ENCODE results near the gene PQBP1.

- TF ChIP-seq POLR2A (IDR thresholded peaks at IDR 0.05) (no peak), CTCF (IDR thresholded peaks at IDR 0.05) (no peak)
Observed at GRCh38 chrX:48883729-48884128, 14.0 kb upstream of the PQBP1 start.

Measured in prostate gland (tissue), 2 donors.